Measurements from ENCODE around the gene ANKRD40. TPM values are rescaled to one million over a fixed set of nuclear protein-coding genes. Genes with fewer than 3 reads are reported as not detected.

The ANKRD40 gene
- total and polyA plus RNA-seq, 2 donors (not counting 3 experiments of a cell fraction or from before 2014, with no cell fraction given): 24.5 to 56.0 TPM

DNA sequence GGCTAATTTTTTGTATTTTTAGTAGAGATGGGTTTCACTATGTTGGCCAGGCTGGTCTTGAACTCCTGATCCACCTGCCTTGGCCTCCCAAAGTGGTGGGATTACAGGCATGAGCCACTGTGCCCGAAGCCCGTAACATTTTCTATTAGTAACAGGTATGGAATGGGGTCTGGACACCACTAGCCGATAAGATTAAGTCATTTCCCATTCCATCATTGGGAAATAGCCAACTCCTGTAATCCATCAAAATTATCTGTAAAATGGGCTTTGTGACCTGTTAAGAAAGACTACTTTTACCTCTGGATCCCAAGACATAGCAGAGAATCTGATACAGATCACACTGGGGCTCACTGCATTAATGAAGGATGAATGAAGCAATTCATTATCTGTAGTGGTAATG is 7.8 kb upstream of the ANKRD40 start:
- no peak overlapping the region for H3K4me2 ChIP-seq (ENCODE audit: insufficient read depth, low read length)
- H3K79me2 ChIP-seq (ENCODE audit: control insufficient read depth, insufficient read depth, low read length): peaks cover 11% of the 10 kb centered on the region
- POLR2A ChIA-PET: no interaction called here
- no peaks in the 10 kb centered on the region for H3K9me1 ChIP-seq (replicated peaks; ENCODE audit: control insufficient read depth, extremely low read depth, insufficient read depth, low read length)
- intact Hi-C loops (cut with micrococcal nuclease) (no loop called here), dilution Hi-C loops (cut with MboI; ENCODE audit: extremely low pct_ligation_motif_present, low sequenced_read_pairs) (no loop called here)
- no peaks in the 10 kb centered on the region for H4K20me1 ChIP-seq (replicated peaks; ENCODE audit: control insufficient read depth, extremely low read depth, insufficient read depth, low read length)
- H3K27me3 ChIP-seq (ENCODE audit: control insufficient read depth in 2 of 2, insufficient read depth in 2 of 2, low read length in 2 of 2): peaks cover 9% of the 10 kb centered on the region in 2 experiments
- no peak overlapping the region for H3K27ac ChIP-seq (ENCODE audit: insufficient read depth, low read depth, low read length)
- H3K4me1 ChIP-seq (ENCODE audit: control insufficient read depth, extremely low read depth, insufficient read depth, low read length): peaks cover 4% of the 10 kb centered on the region
- TF ChIP-seq FOS (IDR thresholded peaks at IDR 0.05; ENCODE audit: borderline replicate concordance, insufficient read depth, low read length): no peak
- no peak for TF ChIP-seq GATA2 (IDR thresholded peaks at IDR 0.05; ENCODE audit: insufficient read depth, insufficient read length, low read depth, low read length)
- TF ChIP-seq, protein P1, sequence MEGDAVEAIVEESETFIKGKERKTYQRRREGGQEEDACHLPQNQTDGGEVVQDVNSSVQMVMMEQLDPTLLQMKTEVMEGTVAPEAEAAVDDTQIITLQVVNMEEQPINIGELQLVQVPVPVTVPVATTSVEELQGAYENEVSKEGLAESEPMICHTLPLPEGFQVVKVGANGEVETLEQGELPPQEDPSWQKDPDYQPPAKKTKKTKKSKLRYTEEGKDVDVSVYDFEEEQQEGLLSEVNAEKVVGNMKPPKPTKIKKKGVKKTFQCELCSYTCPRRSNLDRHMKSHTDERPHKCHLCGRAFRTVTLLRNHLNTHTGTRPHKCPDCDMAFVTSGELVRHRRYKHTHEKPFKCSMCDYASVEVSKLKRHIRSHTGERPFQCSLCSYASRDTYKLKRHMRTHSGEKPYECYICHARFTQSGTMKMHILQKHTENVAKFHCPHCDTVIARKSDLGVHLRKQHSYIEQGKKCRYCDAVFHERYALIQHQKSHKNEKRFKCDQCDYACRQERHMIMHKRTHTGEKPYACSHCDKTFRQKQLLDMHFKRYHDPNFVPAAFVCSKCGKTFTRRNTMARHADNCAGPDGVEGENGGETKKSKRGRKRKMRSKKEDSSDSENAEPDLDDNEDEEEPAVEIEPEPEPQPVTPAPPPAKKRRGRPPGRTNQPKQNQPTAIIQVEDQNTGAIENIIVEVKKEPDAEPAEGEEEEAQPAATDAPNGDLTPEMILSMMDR (IDR thresholded peaks at IDR 0.05; ENCODE audit: extremely low read depth in 1 of 2, insufficient read depth in 1 of 2, low read depth in 1 of 2, low read length in 2 of 2): no peak
- TF ChIP-seq EZH2 (IDR thresholded peaks at IDR 0.05; ENCODE audit: borderline replicate concordance, low read depth, low read length, severe bottlenecking): no peak
- no peak for TF ChIP-seq MYC (IDR thresholded peaks at IDR 0.05; ENCODE audit: low read depth, low read length)
- TF ChIP-seq POLR2AphosphoS5 (IDR thresholded peaks at IDR 0.05; ENCODE audit: insufficient read depth, low read depth, low read length): no peak
- TF ChIP-seq POLR2A (IDR thresholded peaks at IDR 0.05; ENCODE audit: low read depth, low read length): no peak
- no peak for TF ChIP-seq JUN (IDR thresholded peaks at IDR 0.05; ENCODE audit: borderline replicate concordance, insufficient read depth, insufficient read length, low read depth)
- TF ChIP-seq, protein P2, sequence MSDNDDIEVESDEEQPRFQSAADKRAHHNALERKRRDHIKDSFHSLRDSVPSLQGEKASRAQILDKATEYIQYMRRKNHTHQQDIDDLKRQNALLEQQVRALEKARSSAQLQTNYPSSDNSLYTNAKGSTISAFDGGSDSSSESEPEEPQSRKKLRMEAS (IDR thresholded peaks at IDR 0.05; ENCODE audit: insufficient read depth, insufficient read length): no peak
- FAIRE-seq: no peak
- H3K9me3 ChIP-seq (replicated peaks; ENCODE audit: control insufficient read depth, insufficient read depth, low read length): no peaks in the 10 kb centered on the region
- H3K36me3 ChIP-seq (ENCODE audit: control insufficient read depth in 2 of 2, extremely low read depth in 1 of 2, insufficient read depth in 2 of 2, low read length in 2 of 2): no peaks in the 10 kb centered on the region
- H3K9ac ChIP-seq (replicated peaks; ENCODE audit: extremely low read depth, insufficient read depth, low read length): no peak overlapping the region
- no TSS peak for BruUV-seq (replicated peaks)
- DNase-seq (ENCODE audit: low read depth, low spot score): no peak
- H3K4me3 ChIP-seq (replicated peaks in 1 of 3; ENCODE audit: insufficient read depth in 1 of 3, low read depth in 1 of 3, low read length in 3 of 3): no peak overlapping the region
- H2AFZ ChIP-seq (ENCODE audit: low read depth, low read length): no peak overlapping the region
- CTCF ChIA-PET: no interaction called here
